ENCODE data around the gene VCPKMT.

DNA sequence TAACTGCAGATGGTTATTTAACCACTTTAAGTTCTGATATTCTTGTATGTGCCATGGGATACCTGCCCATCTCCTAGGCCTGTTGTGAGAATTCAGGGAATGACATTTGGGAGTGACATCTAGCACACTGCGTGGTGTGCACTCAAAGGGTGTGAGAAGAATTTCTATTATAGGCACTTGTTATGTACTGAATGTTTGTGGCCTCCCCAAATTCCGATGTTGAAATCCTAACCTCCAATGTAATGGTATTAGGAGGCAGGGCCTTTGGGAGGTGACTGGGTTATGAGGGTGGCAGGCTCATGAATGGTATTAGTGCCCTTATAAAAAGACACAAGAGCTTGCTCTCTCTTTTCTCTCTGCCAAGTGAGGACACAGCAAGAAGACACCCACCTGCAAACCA is 27.6 kb downstream of the VCPKMT start:
- TF ChIP-seq, protein P1, sequence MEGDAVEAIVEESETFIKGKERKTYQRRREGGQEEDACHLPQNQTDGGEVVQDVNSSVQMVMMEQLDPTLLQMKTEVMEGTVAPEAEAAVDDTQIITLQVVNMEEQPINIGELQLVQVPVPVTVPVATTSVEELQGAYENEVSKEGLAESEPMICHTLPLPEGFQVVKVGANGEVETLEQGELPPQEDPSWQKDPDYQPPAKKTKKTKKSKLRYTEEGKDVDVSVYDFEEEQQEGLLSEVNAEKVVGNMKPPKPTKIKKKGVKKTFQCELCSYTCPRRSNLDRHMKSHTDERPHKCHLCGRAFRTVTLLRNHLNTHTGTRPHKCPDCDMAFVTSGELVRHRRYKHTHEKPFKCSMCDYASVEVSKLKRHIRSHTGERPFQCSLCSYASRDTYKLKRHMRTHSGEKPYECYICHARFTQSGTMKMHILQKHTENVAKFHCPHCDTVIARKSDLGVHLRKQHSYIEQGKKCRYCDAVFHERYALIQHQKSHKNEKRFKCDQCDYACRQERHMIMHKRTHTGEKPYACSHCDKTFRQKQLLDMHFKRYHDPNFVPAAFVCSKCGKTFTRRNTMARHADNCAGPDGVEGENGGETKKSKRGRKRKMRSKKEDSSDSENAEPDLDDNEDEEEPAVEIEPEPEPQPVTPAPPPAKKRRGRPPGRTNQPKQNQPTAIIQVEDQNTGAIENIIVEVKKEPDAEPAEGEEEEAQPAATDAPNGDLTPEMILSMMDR (IDR thresholded peaks at IDR 0.05): no peak
- TF ChIP-seq POLR2A (IDR thresholded peaks at IDR 0.05): no peak

All from uterus (tissue), 2 donors.